Prostate gland (tissue), 2 donors: ENCODE results near the gene FCGR3A.

ENCODE experiments used
- POLR2A ChIP-seq: fragments of 450-650 bp; IDR thresholded peaks from one replicate; pipeline ENCODE4 v1.6.1; 2016; ENCODE audit warnings: antibody characterized with exemption, mild to moderate bottlenecking
- POLR2AphosphoS5 ChIP-seq: sonication (generic); formaldehyde crosslinking; IDR thresholded peaks from one replicate; pipeline ENCODE4 v1.6.1; 2017; ENCODE audit warnings: antibody characterized with exemption
- TF ChIP-seq, protein P1 (sequence below), 4 experiments: fragments of 200-600 bp in 2 of 4; fragments of 450-650 bp in 2 of 4; sonication (generic) in 2 of 4; IDR thresholded peaks; 1 replicate in 3 of 4; 2 replicates in 1 of 4; pipeline ENCODE4 v1.5.1; 2016 to 2019; ENCODE audit warnings: antibody characterized with exemption in 4 of 4, mild to moderate bottlenecking in 2 of 4, moderate library complexity in 2 of 4

DNA sequence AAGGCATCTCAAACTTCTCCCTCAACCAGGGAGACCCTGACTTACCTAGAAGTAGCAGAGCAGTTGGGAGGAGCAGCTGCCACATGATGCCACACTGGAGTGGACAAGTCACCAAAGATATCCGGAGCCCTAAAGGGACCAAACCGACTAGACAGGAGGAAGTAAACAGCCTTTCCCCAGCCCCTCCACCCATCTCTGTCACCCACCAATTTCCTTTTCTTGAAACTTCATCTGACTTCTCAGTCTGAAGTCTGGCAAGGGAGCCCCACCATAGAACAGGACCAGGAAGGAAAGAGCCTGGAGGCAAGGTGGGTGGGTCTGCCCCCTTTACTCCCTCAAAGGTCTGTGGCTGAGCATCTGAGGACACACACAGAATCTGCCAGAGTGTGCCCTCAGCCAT lies at the start of gene FCGR3A:
- TF ChIP-seq, protein P1, sequence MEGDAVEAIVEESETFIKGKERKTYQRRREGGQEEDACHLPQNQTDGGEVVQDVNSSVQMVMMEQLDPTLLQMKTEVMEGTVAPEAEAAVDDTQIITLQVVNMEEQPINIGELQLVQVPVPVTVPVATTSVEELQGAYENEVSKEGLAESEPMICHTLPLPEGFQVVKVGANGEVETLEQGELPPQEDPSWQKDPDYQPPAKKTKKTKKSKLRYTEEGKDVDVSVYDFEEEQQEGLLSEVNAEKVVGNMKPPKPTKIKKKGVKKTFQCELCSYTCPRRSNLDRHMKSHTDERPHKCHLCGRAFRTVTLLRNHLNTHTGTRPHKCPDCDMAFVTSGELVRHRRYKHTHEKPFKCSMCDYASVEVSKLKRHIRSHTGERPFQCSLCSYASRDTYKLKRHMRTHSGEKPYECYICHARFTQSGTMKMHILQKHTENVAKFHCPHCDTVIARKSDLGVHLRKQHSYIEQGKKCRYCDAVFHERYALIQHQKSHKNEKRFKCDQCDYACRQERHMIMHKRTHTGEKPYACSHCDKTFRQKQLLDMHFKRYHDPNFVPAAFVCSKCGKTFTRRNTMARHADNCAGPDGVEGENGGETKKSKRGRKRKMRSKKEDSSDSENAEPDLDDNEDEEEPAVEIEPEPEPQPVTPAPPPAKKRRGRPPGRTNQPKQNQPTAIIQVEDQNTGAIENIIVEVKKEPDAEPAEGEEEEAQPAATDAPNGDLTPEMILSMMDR (IDR thresholded peaks at IDR 0.05), result no peak
- TF ChIP-seq POLR2A (no peak), POLR2AphosphoS5 (no peak)
